GM18519 (cell line): ENCODE measurements around the gene LDB2.
"Not testable (repeated sequence)": the region's sequence is repeated elsewhere in the genome, so short reads cannot be mapped to it uniquely, and the experiment has no call there.

Source experiments
- ATAC-seq: cut with Tn5 transposase; IDR thresholded peaks from one replicate; pipeline ENCODE4 v1.9.1; 2021; ENCODE audit warnings: mild to moderate bottlenecking, moderate library complexity; ENCODE audit not compliant: unreplicated experiment, low FRiP score

Gene LDB2

GRCh38 chr4:16897991-16898827 is at the start of gene LDB2:
LDB2 (minus strand) TSS chr4:16898645.
- ATAC-seq = no peak

GRCh38 chr4:16942491-16942890 is 44.0 kb upstream of the LDB2 start:
- ATAC-seq = no peak

- no peak for ATAC-seq
Measured at GRCh38 chr4:16939178-16939577, 40.7 kb upstream of the LDB2 start.

- no peak for ATAC-seq
Measured at GRCh38 chr4:16938512-16939040, 40.1 kb upstream of the LDB2 start.

GRCh38 chr4:16931339-16932305 is 33.2 kb upstream of the LDB2 start:
- ATAC-seq = no peak

GRCh38 chr4:16926214-16926613 is 27.8 kb upstream of the LDB2 start:
- ATAC-seq = no peak

GRCh38 chr4:16918716-16919115 is 20.3 kb upstream of the LDB2 start:
- ATAC-seq = not testable (repeated sequence)

GRCh38 chr4:16916719-16917337 is 18.4 kb upstream of the LDB2 start:
- peak; percentile 97 for ATAC-seq

- no peak for ATAC-seq
Measured at GRCh38 chr4:16916031-16916430, 17.6 kb upstream of the LDB2 start.

GRCh38 chr4:16914208-16914607 is 15.8 kb upstream of the LDB2 start:
- ATAC-seq = no peak

GRCh38 chr4:16912896-16913295 is 14.5 kb upstream of the LDB2 start:
- ATAC-seq = no peak

- no peak for ATAC-seq
Measured at GRCh38 chr4:16909281-16909680, 10.8 kb upstream of the LDB2 start.

- ATAC-seq = no peak
Measured at GRCh38 chr4:16908377-16909021, 10.1 kb upstream of the LDB2 start.

GRCh38 chr4:16900325-16900724 is 1.9 kb upstream of the LDB2 start:
- ATAC-seq = no peak

GRCh38 chr4:16896881-16897750 is 1.3 kb downstream of the LDB2 start:
- ATAC-seq = no peak

GRCh38 chr4:16894406-16894805 is 4.0 kb downstream of the LDB2 start:
- ATAC-seq = no peak

GRCh38 chr4:16893141-16893651 is 5.2 kb downstream of the LDB2 start:
- no peak for ATAC-seq

GRCh38 chr4:16890651-16891050 is 7.8 kb downstream of the LDB2 start:
- no peak for ATAC-seq

- ATAC-seq = no peak
Measured at GRCh38 chr4:16889945-16890344, 8.5 kb downstream of the LDB2 start.
